Measurements from ENCODE around the gene PRR12.
A peak's percentile ranks its signal among the peaks of the same experiment; 100 is the strongest.

PRR12 gene

GRCh38 chr19:49565261-49565660, 25.7 kb upstream of the PRR12 start:
- DNase-seq (ENCODE audit: low read depth), result no peak

- DNase-seq (ENCODE audit: low read depth), result no peak
Measured at GRCh38 chr19:49566302-49566701, 24.7 kb upstream of the PRR12 start.

- no peak for DNase-seq (ENCODE audit: low read depth)
Measured at GRCh38 chr19:49567861-49568441, 23.0 kb upstream of the PRR12 start.

- no peak for DNase-seq (ENCODE audit: low read depth)
Measured at GRCh38 chr19:49570138-49570856, 20.7 kb upstream of the PRR12 start.

GRCh38 chr19:49570997-49571676, 19.8 kb upstream of the PRR12 start:
- no peak for DNase-seq (ENCODE audit: low read depth)

GRCh38 chr19:49573009-49573408, 18.0 kb upstream of the PRR12 start:
- DNase-seq (ENCODE audit: low read depth), result no peak

- DNase-seq (ENCODE audit: low read depth), result no peak
Measured at GRCh38 chr19:49573425-49573824, 17.6 kb upstream of the PRR12 start.

- DNase-seq (ENCODE audit: low read depth), result no peak
Measured at GRCh38 chr19:49574206-49574755, 16.7 kb upstream of the PRR12 start.

- DNase-seq (ENCODE audit: low read depth), result no peak
Measured at GRCh38 chr19:49579193-49579592, 11.8 kb upstream of the PRR12 start.

GRCh38 chr19:49579947-49580263, 11.1 kb upstream of the PRR12 start:
- DNase-seq (ENCODE audit: low read depth), result no peak

- peak; percentile 90 for DNase-seq (ENCODE audit: low read depth)
Measured at GRCh38 chr19:49580264-49581006, 10.5 kb upstream of the PRR12 start, which contains the start of gene NOSIP. Gene NOSIP (minus strand): TSS chr19:49580556. CDS start chr19:49560691, 19,865 bp downstream.

GRCh38 chr19:49581007-49581508, 9.9 kb upstream of the PRR12 start, which contains the start of gene PRRG2:
Gene PRRG2 (plus strand): TSS chr19:49581316. CDS start chr19:49583220, 1,904 bp downstream.
- no peak for DNase-seq (ENCODE audit: low read depth)

GRCh38 chr19:49583239-49583638, 7.7 kb upstream of the PRR12 start:
- no peak for DNase-seq (ENCODE audit: low read depth)

- no peak for DNase-seq (ENCODE audit: low read depth)
Measured at GRCh38 chr19:49585023-49585422, 6.0 kb upstream of the PRR12 start.

GRCh38 chr19:49587227-49587626, 3.8 kb upstream of the PRR12 start:
- DNase-seq (ENCODE audit: low read depth), result no peak

GRCh38 chr19:49588365-49589122, 2.4 kb upstream of the PRR12 start:
- DNase-seq (ENCODE audit: low read depth), result no peak

GRCh38 chr19:49589502-49589905, 1.5 kb upstream of the PRR12 start:
- no peak for DNase-seq (ENCODE audit: low read depth)

GRCh38 chr19:49590071-49590970, 661 bp upstream of the PRR12 start:
- peak; percentile 87 for DNase-seq (ENCODE audit: low read depth)

- peak; percentile 35 for DNase-seq (ENCODE audit: low read depth)
Measured at GRCh38 chr19:49591731-49592485, 926 bp downstream of the PRR12 start.

Data from stimulated activated CD8-positive, alpha-beta memory T cell treated with anti-CD3 and anti-CD28 coated beads, Interleukin-12 subunit alpha, Interleukin-12 subunit beta, amount 100 ng/mL, for 4 hours (primary cell).